NCI-H2107 treated with DMSO at 0.1 percent for 48 hours (cell line): ENCODE results near the gene HELZ.

ENCODE experiments used
- DNase-seq: peaks from one replicate; lab custom pipeline; 2025; ENCODE audit not compliant: unreplicated experiment; lab: John Stamatoyannopoulos, UW

Gene HELZ

DNA sequence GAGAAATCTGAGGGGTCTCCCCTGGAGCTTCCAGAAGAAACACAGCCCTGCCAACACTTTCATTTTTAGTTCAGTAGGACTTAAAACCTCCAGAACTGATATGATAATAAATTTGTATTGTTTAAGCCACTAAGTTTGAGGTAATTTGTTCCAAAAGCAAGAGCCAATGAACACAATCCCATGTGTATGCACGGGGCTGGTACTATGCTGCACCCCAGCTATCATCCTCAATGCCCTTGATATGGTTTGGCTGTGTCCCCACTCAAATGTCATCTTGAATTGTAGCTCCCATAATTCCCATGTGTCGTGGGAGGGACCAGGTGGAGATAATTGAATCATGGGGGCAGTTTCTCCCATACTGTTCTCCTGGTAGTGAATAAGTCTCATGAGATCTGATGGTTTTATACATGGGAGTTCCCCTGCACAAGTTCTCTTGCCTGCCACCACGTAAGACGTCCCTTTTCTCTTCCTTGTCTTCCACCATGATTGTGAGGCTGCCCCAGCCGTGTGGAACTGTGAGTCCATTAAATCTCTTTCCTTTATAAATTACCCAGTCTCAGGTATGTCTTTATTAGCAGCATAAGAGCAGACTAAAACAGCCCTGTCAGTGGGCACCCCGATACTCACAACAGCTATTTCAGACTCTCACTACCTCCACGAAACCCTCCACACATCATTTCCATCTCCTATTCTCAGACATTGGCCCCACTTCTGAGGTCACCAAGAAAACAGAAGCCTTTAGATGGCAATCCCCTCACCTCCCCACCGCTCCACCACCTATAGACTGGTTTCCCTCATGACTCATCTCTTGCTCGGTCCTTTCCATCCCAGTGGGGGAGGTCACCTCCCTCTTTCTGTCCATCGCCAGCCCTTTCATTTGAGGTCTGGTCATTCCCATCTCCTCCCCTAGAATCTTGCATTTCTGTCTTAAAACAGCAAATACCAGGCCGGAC, 209.6 kb downstream of the HELZ start:
- DNase-seq = no peak

DNA sequence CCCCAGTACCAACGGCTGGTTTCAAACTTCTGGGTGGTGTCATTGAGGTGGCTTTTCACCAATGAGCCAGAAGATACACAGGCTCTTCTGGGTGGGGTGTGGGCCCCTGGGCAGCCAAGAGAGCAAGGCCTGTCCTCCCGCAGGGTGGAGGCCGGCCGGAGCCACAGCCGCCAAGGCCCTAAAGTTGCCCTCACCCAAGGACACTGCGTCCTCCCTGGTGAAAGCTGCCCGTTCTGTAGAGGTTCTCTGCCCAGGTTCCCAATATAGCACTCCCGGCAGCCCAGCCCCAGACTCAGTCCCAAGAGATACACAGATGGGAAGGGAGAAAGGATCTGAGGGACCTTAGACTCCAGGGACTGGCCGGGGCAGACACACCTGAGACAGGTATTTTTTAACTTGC, 211.4 kb downstream of the HELZ start:
- no peak for DNase-seq

DNA sequence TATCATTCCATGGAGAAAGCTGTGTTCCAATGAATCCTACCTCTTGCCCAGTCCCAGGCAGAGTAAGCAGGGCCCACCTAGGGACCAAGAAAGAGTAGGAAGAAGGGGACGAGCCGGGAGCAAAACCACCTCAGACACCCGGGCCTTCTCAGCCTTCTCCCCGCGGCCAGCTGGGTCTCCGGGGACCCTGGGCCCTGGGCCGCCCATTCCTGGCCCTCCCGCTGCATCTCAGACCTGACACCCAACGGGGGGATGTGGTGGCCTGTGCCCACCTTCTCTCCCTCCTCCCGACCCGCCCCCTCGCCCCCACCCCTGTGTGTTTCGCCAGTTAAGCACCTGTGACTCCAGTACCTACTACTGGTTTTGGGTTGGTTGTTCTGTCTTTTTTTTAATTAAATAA, 212.0 kb downstream of the HELZ start:
- DNase-seq = no peak

DNA sequence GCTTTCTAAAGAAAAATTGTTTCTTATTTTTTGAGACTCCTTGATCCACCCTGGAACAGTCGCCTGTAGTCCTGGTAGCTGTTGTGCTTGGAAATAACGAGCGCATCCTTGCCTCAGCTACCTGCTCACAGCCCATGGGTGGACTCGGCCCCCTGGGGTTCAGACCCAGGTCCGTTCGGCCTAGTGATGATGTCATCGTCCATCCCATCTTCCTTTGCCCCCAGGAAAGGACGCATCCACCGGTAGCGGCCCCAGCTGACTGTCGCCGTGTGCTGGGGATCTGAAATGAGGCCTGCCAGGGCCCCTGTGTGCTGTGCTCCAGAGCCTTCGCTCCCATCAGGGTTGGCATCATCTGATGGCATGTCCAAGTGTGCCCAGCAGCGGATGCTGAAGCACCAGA, 212.6 kb downstream of the HELZ start:
- no peak for DNase-seq

DNA sequence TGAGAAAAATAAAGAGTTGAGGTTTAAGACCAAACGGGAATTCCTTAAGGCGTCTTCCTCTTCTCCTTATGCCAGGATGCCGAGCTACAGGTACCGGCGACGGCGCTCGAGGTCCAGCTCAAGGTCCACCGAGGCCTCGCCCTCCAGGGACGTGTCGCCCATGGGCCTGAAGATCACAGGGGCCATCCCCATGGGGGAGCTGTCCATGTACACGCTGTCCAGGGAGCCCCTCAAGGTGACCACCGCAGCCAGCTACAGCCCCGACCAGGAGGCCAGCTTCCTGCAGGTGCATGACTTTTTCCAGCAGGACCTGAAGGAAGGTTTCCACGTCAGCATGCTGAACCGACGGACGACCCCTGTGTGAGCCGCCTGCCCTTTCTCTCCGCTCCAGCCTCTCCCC, 214.4 kb downstream of the HELZ start:
- no peak for DNase-seq

DNA sequence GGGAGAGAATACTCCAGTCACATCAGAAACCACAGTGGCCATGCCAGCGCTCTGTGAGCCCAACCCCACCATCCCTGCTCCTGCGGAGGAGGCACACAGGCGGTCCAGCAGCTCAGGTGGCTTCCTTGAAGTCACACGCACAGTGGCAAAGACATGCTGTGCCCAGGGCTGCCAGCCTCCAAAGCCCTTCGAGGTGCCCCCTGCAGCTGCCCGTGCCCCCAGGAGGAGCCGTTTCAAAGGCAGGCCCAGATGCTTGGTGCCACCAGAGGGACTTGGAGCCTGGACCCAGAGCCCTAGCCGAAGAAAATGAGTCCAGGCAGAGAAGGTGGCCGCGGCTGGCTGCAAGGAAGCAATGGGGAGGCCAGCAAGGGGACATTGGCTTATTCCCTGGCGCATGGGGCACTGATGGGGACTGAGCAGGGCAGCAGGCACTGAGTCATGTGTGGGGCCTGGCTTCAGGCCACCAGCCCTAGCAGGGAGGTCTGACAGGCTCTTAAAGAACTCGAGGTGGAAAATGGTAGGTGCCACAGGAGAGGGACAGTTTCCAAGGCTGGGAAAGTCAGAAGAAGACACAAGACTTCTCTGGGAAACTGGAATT, 217.9 kb downstream of the HELZ start:
- DNase-seq = no peak

DNA sequence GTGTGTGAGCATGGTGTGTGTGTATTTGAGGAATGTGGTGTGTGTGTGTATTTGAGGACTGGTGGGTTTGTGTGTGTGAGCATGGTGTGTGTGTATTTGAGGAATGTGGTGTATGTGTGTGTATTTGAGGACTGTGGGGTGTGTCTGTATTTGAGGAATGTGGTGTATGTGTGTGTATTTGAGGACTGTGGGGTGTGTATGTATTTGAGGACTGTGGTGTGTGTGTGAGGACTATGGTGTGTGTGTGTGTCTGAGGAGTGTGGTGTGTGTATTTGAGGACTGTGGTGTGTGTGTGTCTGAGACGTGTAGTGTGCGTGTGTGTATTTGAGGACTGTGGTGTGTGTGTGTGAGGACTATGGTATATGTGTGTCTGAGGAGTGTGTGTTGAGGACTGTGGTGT, 218.7 kb downstream of the HELZ start:
- no peak for DNase-seq

DNA sequence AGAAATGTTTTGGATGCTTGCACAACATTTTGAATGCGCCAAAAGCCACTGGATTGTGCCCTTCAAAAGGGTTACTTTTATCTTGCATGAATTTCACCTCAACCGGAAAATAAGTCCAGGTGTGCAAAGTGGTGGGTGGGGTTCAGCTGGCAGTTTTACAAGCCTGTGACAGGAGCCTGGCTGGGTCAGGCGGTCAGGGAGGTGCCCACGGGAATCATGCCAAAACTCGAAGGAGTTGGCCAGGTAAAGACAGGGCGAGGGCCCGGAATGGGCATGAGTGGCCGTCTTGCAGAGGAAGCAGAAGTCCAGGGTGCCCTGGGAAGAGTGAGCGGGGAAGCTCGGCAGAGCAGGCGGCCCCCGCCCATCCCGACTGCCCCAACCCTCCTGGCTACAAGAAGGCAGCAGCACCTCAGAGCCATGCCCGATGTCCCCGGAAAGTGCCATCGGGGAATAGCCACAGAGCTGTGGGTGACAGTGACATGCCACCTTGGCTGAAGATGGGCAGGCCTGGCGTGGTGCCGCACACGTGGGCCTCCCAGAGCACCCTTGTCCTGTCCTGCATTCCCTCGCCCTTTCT, 219.7 kb downstream of the HELZ start:
- no peak for DNase-seq

DNA sequence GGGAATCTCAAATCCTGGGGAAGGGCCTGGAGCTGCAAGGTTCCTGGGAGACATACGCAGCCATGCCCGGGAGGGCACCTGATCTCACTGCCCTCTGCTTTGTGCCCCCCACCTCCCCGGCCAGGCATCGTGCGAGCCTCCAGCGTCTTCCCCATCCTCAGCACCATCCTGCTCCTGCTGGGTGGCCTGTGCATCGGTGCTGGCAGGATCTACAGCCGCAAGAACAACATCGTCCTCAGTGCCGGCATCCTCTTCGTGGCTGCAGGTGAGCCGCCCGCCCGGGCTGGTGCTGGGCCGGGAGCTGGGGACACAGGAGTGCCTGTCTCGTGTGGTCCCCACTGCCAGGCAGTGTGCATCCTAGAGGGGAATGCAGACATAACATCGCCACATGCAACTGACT, 220.3 kb downstream of the HELZ start:
- no peak for DNase-seq

DNA sequence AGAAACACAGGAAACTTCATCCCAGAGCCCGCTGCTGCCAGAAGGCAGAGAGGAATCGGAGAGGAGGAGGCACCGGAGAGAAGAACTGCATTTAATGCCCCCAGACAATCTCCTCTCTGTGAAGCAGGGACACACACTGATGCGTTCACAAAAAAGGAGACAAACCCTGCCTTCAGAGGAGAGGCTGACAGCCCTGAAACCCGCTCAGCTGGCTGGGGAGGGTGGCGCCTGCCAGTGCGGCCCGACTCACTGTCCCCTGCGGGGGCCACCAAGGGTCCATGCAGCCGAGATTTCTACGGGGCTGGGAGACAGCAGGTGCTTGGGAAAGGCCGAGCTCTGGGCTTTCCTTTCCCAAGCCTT, 222.6 kb downstream of the HELZ start:
- DNase-seq = no peak

DNA sequence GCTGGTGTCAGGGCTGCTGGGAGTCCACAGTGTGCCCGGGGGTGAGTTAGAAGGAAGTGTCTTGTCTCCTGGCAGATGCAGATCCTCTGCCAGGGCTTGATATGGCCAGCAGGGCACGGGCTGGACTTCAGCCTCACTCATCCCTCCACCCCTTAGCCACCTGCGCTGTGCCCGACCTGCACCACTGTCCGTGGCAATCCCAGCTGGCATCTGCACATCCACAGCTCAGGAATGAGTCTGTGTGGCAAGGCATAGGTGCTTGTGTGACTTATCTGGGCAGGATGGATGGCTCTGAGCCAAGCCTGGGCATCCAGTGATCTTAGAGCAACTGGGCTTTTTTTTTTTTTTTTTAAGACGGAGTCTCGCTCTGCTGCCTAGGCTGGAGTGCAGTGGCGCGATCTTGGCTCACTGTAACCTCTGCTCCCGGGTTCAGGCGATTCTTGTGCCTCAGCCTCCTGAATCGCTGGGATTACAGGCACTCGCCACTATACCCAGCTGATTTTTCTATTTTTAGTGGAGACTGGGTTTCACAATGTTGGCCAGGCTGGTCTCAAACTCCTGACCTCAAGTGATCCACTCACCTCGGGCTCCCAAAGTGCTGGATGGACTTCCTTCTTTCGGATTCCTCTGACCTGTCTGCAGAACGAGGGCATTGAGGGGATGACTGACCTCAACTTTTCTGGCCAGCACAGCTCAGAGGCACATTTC, 223.1 kb downstream of the HELZ start:
- DNase-seq = no peak

DNA sequence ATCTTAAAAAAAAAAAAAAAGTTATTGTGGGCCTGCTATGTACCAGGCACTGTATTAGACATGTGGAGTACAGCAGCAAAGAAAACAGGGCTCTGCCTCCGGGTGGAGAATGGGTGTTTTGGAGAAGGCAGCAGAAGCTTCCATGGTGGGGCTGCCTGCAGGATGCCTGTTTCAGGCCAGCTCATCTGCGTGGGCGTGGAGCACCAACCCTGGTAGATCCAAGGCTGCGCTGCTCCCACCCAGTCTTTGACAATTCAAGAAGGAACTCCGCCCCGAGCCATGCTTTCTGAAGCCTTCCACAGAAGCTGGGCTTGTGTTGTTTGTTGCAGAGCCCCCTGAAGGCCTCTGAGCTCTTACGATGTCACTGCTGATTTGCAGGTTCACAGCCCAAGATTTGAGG, 223.8 kb downstream of the HELZ start:
- DNase-seq = no peak
